Smooth muscle cell (in vitro differentiated cells): ENCODE data around the gene NHERF1. TPM values are rescaled to one million over a fixed set of nuclear protein-coding genes. Genes with fewer than 3 reads are reported as not detected.

Source experiments
- DNase-seq: peaks from one replicate; lab custom pipeline; 2025; ENCODE audit not compliant: unreplicated experiment; lab: John Stamatoyannopoulos, UW
- H2AFZ ChIP-seq: fragments of 200-600 bp; sonication (generic); 2 replicates; pipeline ENCODE4 v1.6.0; 2016; ENCODE audit warnings: antibody characterized with exemption, low read depth, mild to moderate bottlenecking
- H3F3A ChIP-seq: fragments of 200-600 bp; sonication (generic); 2 replicates; pipeline ENCODE4 v1.6.0; 2017; ENCODE audit warnings: antibody characterized with exemption, low read depth
- H3K27ac ChIP-seq: fragments of 200-600 bp; sonication (generic); 2 replicates; pipeline ENCODE4 v1.5.1; 2016; ENCODE audit warnings: low read depth, mild to moderate bottlenecking
- H3K27me3 ChIP-seq: fragments of 200-600 bp; sonication (generic); 2 replicates; pipeline ENCODE4 v1.6.1; 2016; ENCODE audit warnings: low read depth, mild to moderate bottlenecking
- H3K36me3 ChIP-seq: fragments of 200-600 bp; sonication (generic); 2 replicates; pipeline ENCODE4 v1.5.1; 2016; ENCODE audit warnings: low read depth
- H3K4me1 ChIP-seq: fragments of 200-600 bp; sonication (generic); 2 replicates; pipeline ENCODE4 v1.5.1; 2016; ENCODE audit warnings: low read depth
- H3K4me2 ChIP-seq: fragments of 200-600 bp; sonication (generic); 2 replicates; pipeline ENCODE4 v1.6.0; 2016; ENCODE audit warnings: mild to moderate bottlenecking
- H3K4me3 ChIP-seq: fragments of 200-600 bp; sonication (generic); 2 replicates; pipeline ENCODE4 v1.5.1; 2016; ENCODE audit warnings: mild to moderate bottlenecking
- H3K79me2 ChIP-seq: fragments of 200-600 bp; sonication (generic); 2 replicates; pipeline ENCODE4 v1.6.0; 2016; ENCODE audit warnings: low read depth, mild to moderate bottlenecking
- H3K9ac ChIP-seq: fragments of 200-600 bp; sonication (generic); 2 replicates; pipeline ENCODE4 v1.6.0; 2016; ENCODE audit warnings: low read depth
- H3K9me3 ChIP-seq: fragments of 200-600 bp; sonication (generic); replicated peaks from 2 replicates; pipeline ENCODE4 v1.5.1; 2016; ENCODE audit warnings: low read depth
- H4K20me1 ChIP-seq: fragments of 200-600 bp; sonication (generic); 2 replicates; pipeline ENCODE4 v1.6.0; 2016; ENCODE audit warnings: low read depth
- WGBS: methylation state at CpG from one replicate; pipeline ENCODE4 v1.1.7; 2016; ENCODE audit warnings: low lambda C conversion rate; 5-methylcytosine and 5-hydroxymethylcytosine counted together
- polyA plus RNA-seq: library from polyadenylated mRNA; unstranded; fragments of >200 nt; fragmentation: Nextera tagmentation; extraction: Ambion mirVana; gene quantifications from 2 replicates; pipeline ENCODE4 v1.2.1, GENCODE V29; 2016
- total RNA-seq: library from RNA; depleted of rRNA; stranded (reverse); fragments of >200 nt; gene quantifications from 2 replicates; pipeline ENCODE4 v1.2.3, GENCODE V29; 2014
- TF ChIP-seq, protein P1 (sequence below): fragments of 200-600 bp; sonication (generic); IDR thresholded peaks from 2 replicates; pipeline ENCODE4 v1.5.1; 2017; ENCODE audit warnings: borderline replicate concordance, mild to moderate bottlenecking, antibody characterized with exemption; ENCODE audit not compliant: insufficient read depth, poor library complexity, severe bottlenecking

Gene NHERF1
- total and polyA plus RNA-seq, 2 experiments from 2014 or later, result 23.2 to 31.9 TPM

DNA sequence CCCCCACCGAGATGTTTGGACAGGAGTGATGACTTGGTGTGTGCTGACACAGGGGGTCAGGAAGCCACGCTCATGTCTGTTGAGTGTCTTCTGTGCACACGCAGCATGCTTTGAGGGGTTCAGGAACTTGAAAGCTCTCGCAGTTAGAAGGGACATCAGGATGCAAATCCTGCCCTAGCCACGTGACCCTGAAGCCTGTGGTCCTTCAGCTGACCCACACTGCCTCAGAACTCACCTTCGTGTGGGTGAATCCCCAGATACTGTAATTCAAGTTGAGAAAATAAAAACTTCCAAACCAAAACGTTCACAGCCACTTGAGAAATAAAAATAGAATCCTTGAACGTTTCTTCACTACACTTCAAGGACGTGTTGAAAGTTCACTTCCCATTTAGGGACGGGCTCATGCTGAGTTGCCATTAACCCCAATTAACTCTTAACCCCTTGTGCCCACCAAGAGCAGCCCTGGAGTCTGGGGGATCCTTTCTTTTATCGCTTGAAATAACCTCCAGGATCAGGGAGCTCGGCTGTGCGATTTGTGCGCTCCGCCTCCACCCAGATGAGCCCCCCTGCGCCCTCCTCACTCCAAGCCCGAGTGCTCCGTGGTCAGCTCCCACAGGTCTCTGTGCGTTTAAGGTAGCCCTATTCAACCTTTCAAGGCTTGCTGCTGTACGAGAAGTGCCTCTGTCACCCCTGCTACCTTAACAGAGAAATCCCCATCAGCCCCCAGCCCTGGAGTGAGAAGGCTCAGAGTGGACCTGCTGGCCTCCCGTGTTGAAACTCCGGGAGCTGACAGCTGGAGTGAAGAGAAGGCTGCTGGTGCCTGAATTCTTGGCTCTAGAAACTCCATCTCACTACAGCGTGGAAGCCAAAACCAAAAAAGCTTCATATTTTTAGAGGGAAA lies 63.9 kb downstream of the NHERF1 start:
- Histone ChIP-seq H2AFZ (no peak overlapping the region), H3K27ac (no peak overlapping the region), H3K27me3 (no peaks in the 10 kb centered on the region), H3F3A (no peaks in the 10 kb centered on the region), H3K9ac (no peak overlapping the region), H3K4me1 (no peaks in the 10 kb centered on the region), H4K20me1 (peaks cover 22% of the 10 kb centered on the region), H3K79me2 (no peaks in the 10 kb centered on the region), H3K4me3 (no peak overlapping the region), H3K9me3 (no peaks in the 10 kb centered on the region), H3K36me3 (no peaks in the 10 kb centered on the region), H3K4me2 (no peak overlapping the region)
- TF ChIP-seq, protein P1, sequence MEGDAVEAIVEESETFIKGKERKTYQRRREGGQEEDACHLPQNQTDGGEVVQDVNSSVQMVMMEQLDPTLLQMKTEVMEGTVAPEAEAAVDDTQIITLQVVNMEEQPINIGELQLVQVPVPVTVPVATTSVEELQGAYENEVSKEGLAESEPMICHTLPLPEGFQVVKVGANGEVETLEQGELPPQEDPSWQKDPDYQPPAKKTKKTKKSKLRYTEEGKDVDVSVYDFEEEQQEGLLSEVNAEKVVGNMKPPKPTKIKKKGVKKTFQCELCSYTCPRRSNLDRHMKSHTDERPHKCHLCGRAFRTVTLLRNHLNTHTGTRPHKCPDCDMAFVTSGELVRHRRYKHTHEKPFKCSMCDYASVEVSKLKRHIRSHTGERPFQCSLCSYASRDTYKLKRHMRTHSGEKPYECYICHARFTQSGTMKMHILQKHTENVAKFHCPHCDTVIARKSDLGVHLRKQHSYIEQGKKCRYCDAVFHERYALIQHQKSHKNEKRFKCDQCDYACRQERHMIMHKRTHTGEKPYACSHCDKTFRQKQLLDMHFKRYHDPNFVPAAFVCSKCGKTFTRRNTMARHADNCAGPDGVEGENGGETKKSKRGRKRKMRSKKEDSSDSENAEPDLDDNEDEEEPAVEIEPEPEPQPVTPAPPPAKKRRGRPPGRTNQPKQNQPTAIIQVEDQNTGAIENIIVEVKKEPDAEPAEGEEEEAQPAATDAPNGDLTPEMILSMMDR, result no peak
- WGBS, result 79% methylated on average over 23 of the region's 23 CpGs
- no peak for DNase-seq

DNA sequence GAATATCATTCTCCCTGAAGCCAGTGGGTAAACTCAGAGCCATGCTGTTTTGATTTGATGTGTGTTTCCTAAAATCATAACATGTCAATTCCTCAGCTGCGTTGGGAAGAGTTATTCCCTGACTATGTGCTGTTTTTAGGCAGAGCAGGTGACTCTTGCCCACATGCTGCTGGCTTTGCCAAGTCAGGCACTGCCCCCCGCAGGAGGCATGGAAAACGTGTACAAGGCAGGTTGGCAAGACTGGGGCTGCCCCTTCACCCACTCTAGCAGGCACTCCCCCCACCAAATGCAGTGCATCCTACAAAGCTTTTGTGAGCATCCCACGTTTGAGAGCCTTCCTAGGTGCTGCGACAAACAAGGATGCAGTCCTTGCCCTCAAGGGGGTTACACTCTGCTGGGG lies 66.0 kb downstream of the NHERF1 start:
- Histone ChIP-seq H3K9ac (no peak overlapping the region), H3K4me1 (no peaks in the 10 kb centered on the region), H3F3A (no peaks in the 10 kb centered on the region), H4K20me1 (peaks cover 22% of the 10 kb centered on the region), H3K27ac (no peak overlapping the region), H3K9me3 (no peaks in the 10 kb centered on the region), H3K79me2 (no peaks in the 10 kb centered on the region), H3K4me3 (no peak overlapping the region), H3K36me3 (no peaks in the 10 kb centered on the region), H3K27me3 (no peaks in the 10 kb centered on the region), H3K4me2 (no peak overlapping the region), H2AFZ (no peak overlapping the region)
- no peak for DNase-seq
- TF ChIP-seq, protein P1, result no peak
- 90% methylated on average over 5 of the region's 5 CpGs for WGBS

DNA sequence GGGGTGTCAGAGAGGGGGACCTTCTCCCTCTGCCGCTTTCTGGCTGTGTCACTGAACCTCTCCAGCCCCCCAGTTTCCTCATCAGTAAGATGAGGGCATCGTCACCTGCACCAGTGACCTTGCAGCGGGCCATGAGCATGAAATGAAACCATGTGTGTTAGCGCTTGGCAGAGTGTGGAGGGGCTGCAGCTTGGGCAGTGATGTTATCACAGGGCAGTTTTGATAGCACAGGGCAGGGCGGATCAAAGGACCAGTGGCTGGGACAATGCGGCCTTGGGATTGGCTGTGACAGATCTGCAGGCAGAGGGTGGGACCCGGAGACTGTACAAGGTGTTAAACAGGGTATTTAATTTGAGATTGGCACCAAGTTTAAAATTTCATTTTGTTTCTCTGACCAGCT lies 66.6 kb downstream of the NHERF1 start:
- 96% methylated on average over 7 of the region's 7 CpGs for WGBS

More for the DNA sequence above, 66.6 kb downstream of the NHERF1 start:
- H4K20me1 ChIP-seq, result peaks cover 22% of the 10 kb centered on the region
- H2AFZ ChIP-seq, result no peak overlapping the region
- no peaks in the 10 kb centered on the region for H3K79me2 ChIP-seq
- no peaks in the 10 kb centered on the region for H3K36me3 ChIP-seq
- DNase-seq, result no peak
- no peak overlapping the region for H3K9ac ChIP-seq
- no peak overlapping the region for H3K4me2 ChIP-seq
- no peaks in the 10 kb centered on the region for H3K9me3 ChIP-seq
- H3F3A ChIP-seq, result no peaks in the 10 kb centered on the region
- no peak overlapping the region for H3K27ac ChIP-seq
- no peaks in the 10 kb centered on the region for H3K27me3 ChIP-seq
- TF ChIP-seq, protein P1, result no peak
- no peak overlapping the region for H3K4me3 ChIP-seq
- no peaks in the 10 kb centered on the region for H3K4me1 ChIP-seq
